Cardiac fibroblast (primary cell): ENCODE results near the gene ECT2.
A peak's percentile ranks its signal among the peaks of the same experiment; 100 is the strongest.

Experiments
- DNase-seq, 2 donors: peaks; one replicate each; pipeline versions ENCODE4 v3.0.0 to v3.0.0-alpha.2; 2010; ENCODE audit warnings: low read depth in 2 of 2
- H3K4me3 ChIP-seq, 2 donors: replicated peaks in 1 of 2; 1 replicate in 1 of 2; 2 replicates in 1 of 2; pipeline ENCODE4 v1.5.1; 2011; ENCODE audit warnings: low read depth in 2 of 2, low read length in 2 of 2, mild to moderate bottlenecking in 2 of 2, moderate library complexity in 1 of 2
- TF ChIP-seq, protein P1 (sequence below): IDR thresholded peaks from one replicate; pipeline ENCODE4 v1.5.1; 2011; ENCODE audit warnings: low read depth, mild to moderate bottlenecking, low read length, inconsistent platforms

The ECT2 gene

DNA sequence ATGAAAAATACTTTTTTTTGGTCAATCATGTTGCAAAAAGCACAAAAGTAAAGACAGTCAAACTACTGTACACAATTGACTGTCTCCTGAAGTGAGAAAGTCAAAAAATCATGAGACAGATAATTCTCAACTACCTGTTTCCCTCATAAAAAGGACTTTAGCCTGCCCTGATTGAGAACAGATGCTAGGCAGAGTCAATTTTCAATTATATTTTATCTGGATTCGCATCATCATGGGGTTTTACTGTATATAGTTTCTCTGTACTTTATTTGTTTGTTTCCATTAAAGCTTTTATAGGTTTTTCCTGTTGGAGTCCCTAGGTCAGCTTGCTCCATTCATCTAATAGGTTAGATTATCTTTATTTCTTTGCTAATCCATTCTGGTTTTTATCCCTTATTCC lies 53.8 kb downstream of the ECT2 start:
- DNase-seq: no peak
- TF ChIP-seq, protein P1, sequence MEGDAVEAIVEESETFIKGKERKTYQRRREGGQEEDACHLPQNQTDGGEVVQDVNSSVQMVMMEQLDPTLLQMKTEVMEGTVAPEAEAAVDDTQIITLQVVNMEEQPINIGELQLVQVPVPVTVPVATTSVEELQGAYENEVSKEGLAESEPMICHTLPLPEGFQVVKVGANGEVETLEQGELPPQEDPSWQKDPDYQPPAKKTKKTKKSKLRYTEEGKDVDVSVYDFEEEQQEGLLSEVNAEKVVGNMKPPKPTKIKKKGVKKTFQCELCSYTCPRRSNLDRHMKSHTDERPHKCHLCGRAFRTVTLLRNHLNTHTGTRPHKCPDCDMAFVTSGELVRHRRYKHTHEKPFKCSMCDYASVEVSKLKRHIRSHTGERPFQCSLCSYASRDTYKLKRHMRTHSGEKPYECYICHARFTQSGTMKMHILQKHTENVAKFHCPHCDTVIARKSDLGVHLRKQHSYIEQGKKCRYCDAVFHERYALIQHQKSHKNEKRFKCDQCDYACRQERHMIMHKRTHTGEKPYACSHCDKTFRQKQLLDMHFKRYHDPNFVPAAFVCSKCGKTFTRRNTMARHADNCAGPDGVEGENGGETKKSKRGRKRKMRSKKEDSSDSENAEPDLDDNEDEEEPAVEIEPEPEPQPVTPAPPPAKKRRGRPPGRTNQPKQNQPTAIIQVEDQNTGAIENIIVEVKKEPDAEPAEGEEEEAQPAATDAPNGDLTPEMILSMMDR: no peak
- H3K4me3 ChIP-seq: no peak overlapping the region

DNA sequence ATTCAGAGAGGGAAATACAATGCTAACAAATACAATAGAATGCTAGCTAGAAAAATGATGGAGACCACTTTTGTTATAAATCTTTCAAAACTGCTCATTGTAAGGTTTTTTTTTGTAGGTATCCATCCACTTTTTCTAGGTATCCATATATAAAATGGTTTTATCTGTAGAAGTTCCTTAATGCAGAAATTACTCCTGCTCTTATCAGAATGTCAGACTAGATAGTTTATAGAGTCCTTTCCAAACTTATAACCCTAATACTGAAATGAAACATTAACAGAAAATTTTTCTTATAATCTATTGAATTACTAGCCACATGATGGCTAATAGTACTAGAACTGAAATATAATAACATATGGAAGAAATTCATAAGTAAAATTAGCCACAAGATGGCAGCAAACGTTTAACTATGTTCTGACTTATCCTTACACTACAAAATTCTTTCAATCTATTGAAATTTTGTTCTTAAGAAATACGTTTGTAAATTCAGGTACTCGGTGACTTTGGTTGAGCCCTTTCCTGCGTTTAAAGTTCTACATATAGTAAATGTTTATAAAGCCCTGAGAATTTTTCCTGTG lies 58.5 kb downstream of the ECT2 start:
- peak; percentile 71 to 78 for DNase-seq
- H3K4me3 ChIP-seq: no peak overlapping the region
- TF ChIP-seq, protein P1: no peak

DNA sequence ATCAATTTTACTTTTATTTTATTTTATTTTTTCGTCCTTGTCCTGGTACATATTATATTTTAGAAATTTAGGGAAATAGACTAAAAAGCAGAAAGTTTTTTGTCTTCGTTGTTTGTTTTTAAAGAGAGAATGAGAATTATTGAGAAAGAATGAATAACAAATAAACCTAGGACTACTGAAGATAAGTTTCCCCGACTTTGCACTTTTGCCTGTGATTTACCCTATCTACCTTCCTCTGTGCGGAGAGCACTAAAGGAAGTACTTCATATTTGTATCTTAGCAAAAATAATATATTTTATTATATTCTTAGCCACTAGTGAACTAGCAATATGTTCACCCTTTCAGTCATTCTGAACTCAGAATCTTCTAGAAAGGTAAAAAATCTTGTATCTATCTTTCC lies 60.6 kb downstream of the ECT2 start:
- no peak overlapping the region for H3K4me3 ChIP-seq
- TF ChIP-seq, protein P1: no peak
- no peak for DNase-seq

DNA sequence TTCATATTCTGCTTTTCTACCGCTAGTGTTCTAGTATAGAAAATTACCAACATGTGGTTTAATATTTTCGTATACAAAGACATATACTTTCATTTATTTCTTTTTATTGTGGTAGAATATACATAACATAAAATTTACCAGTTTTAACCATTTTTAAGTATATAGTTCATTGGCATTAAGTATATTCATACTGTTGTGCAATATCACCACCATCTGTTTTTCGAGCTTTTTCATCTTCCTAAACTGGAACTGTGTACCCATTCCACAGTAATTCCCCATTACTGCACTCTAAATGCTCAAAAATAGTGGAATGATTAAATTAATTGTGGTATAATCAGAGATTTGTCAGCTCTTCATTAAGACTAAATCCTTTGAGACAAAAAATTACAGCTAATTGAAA lies 62.9 kb downstream of the ECT2 start:
- H3K4me3 ChIP-seq: no peak overlapping the region
- TF ChIP-seq, protein P1: no peak
- DNase-seq: no peak

DNA sequence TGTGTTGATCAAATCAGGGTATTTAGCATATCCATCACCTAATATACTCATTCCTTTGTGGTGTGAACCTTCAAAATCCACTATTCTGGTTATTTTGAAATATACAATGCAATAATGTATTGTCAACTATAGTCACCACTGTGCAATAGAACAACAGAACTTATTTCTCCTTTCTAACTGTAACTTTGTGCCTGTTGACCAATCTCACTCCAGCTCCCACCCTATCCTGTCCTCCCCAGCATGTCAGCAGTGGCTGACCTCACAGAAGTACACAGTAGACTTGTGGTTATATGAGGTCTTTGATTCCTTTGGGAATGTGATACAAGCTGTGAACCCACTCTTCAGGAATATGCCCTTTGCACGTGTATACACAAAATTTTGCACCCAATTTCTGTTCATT lies 64.2 kb downstream of the ECT2 start:
- DNase-seq: peak in 1 of 2 donors; percentile 24
- H3K4me3 ChIP-seq: no peak overlapping the region
- TF ChIP-seq, protein P1: no peak

DNA sequence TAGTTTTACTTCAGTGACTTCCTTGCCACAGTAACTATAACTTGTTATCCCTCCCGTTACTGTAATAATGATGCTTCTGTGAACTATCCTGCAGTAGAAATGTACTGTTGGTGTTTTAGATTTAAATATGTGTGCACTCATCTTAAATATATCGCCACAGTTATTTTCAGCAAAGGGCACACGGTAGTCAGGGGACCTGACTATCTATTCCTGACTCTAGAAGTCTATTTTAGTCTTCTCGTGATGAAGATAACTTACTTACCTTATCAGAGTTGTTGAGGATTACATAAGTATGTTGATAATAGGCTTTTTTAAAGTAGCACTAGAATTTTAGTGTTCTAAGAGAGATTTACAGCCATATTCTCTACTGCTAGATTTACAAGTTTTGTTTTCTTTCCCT lies 65.3 kb downstream of the ECT2 start:
- H3K4me3 ChIP-seq: no peak overlapping the region
- DNase-seq: no peak
- TF ChIP-seq, protein P1: no peak

DNA sequence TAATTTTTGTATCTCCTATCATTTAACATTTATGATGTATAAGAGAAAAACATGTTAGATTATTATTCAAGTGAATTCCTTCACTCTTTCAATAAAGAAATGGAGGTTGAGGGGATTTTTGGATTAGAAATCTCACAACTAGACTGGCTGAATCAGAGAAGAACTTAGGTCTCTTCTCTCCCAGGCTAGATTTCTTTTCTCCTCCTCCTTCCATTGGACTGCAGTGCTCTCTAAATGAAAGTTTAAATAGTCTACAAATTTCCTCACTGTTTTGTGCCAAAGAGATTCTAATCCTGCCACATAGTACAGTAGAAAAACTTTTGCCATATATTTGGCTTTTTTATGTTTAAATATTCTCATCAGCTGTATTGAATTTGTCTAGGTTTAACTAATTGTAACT lies 65.8 kb downstream of the ECT2 start:
- no peak overlapping the region for H3K4me3 ChIP-seq
- TF ChIP-seq, protein P1: no peak
- no peak for DNase-seq
